Measurements from ENCODE around the gene ODAD3.
"Not testable (repeated sequence)": the region's sequence is repeated elsewhere in the genome, so short reads cannot be mapped to it uniquely, and the experiment has no call there.

Gene ODAD3

GRCh38 chr19:11479898-11480714 is 45.2 kb upstream of the ODAD3 start:
- no peak for TF ChIP-seq CTCF (IDR thresholded peaks at IDR 0.05; ENCODE audit: low read depth, low read length)
- no peak for DNase-seq (ENCODE audit: extremely low read depth, low read depth)

DNA sequence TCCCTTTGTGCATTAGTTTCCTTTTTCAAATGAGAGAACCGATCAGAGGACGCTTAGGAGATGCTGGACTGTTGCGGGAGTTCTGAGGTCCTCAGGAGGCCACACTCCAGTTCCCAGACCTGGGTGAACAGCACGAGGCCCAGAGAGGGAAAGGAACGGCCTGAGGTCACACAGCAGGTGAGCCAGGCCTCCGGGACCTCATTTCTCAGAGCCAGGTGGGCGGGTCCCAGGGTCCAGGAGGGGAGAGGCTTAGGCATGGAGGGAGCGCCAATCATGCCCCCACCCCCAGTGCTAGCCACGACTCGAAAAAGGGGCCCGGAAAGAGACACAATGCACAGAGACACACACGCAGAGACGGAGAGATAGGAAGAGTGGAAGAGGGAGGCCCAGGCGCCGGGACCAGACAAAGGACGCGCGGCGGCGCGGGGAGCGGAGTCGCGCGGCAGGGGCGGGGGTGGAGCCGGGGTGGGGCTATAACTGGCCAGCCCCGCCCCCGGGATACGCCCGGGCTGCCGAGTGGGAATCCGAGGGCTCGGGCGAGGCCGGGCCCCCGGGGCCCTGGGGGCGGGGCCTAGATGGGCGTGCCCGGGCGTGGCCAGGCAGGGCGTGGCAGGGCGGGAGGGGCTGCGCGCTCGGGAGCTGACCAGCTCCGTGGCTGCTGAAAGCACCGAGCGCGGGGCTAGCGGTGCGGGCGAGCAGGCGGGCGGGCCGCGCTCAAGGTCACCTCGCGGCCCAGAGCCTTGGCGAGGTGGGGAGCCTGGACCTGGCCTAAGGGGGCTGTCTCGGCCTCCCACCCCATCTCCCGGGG is 44.4 kb upstream of the ODAD3 start:
- DNase-seq (ENCODE audit: extremely low read depth, low read depth) = no peak
- no peak for TF ChIP-seq CTCF (IDR thresholded peaks at IDR 0.05; ENCODE audit: low read depth, low read length)

DNA sequence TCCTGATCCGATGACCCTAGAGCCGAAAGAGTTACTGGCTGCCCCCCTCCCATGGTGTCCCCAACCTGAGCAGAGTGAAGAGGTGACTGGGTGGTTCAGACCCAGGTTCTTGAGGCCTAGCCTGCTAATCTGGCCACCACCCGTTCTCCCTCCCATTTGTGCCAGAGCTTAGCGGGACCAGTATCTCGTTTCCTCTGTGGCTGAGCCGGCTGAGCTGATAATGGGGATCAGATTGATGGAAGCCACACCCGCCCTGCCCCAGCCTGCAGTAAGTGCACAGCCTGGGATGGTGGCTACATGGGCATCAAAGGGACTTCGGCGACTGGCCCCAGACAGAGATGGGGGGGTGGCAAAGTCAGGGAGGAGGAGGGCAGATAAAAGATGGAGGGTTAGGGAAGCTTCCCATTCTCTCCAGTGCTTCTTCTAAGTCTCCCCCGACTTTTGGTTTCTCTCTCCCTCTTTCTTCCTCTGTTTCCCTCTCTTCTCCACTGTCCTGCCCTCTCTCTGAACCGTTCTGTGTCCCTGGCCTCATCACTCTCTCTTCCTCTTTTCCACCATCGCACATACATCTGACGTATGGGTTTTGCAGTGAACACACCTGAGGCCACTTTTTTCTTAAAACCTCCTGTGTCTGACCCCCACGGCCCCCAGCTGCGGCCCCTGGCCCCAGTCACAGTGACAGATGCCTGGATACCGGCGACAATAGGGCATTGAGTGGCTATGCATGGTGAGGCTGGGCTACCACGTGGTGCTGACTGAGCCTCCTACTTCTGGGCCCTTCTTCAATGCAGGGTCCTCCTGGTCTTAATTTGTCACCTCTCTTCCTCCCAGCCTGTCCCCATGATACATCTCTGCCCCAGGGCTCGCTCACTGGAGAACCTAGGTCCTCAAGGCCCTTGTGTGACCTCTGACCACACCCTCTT is 43.5 kb upstream of the ODAD3 start:
- DNase-seq (ENCODE audit: extremely low read depth, low read depth) = no peak
- TF ChIP-seq CTCF (IDR thresholded peaks at IDR 0.05; ENCODE audit: low read depth, low read length) = no peak

- DNase-seq (ENCODE audit: extremely low read depth, low read depth) = no peak
- no peak for TF ChIP-seq CTCF (IDR thresholded peaks at IDR 0.05; ENCODE audit: low read depth, low read length)
These were observed 40.9 kb upstream of the ODAD3 start for GRCh38 chr19:11475861-11476260.

GRCh38 chr19:11475343-11475742 is 40.4 kb upstream of the ODAD3 start:
- DNase-seq (ENCODE audit: extremely low read depth, low read depth) = not testable (repeated sequence)

- DNase-seq (ENCODE audit: extremely low read depth, low read depth) = no peak
These were observed 38.8 kb upstream of the ODAD3 start for GRCh38 chr19:11473725-11474124.

GRCh38 chr19:11468266-11468845 is 33.4 kb upstream of the ODAD3 start:
- DNase-seq (ENCODE audit: extremely low read depth, low read depth) = not testable (repeated sequence)

More at GRCh38 chr19:11473725-11474124, 38.8 kb upstream of the ODAD3 start:
- TF ChIP-seq CTCF (IDR thresholded peaks at IDR 0.05; ENCODE audit: low read depth, low read length) = no peak
